ENCODE data around the gene DOCK3.
"Not testable (repeated sequence)": the region's sequence is repeated elsewhere in the genome, so short reads cannot be mapped to it uniquely, and the experiment has no call there.

Gene DOCK3

DNA sequence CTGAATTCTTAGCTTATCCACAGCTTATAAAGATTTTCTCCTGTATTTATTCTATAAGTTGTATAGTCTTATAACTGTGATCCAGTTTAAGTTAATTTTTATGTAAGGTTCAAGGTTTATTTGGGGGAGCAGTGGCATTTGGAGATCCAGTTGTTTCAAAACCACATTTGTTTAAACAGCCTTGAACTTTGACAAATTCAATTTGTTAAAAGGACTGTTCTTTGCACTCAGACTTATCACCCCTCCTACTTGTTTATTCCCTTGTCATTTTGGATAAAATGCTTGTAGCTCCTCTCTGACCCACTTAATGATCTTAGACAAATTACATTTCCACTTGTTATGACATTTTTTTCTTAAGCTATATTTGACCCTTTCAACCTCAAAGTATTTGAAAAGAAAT is 327.8 kb downstream of the DOCK3 start:
- no peak for DNase-seq

DNA sequence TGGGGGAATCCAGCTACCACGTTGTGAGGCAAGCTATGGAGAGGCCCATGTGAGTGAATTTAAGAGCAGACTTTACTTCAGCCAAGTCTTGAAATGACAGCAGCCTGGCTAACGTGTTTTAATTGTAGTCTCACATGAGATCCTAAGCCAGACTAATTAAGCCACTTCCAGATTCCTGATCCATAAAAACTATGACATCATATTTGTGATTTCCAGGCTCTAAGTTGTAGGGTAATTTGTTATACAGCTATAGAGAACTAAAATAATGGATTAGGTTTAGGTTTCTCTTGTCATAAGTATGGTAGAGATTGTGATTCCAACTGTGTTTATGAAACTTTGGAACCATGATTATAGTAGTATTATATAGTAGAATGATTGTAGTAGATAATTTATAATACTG is 329.5 kb downstream of the DOCK3 start:
- DNase-seq, result no peak

GRCh38 chr3:51024121-51024520 is 349.4 kb downstream of the DOCK3 start:
- DNase-seq, result no peak

DNA sequence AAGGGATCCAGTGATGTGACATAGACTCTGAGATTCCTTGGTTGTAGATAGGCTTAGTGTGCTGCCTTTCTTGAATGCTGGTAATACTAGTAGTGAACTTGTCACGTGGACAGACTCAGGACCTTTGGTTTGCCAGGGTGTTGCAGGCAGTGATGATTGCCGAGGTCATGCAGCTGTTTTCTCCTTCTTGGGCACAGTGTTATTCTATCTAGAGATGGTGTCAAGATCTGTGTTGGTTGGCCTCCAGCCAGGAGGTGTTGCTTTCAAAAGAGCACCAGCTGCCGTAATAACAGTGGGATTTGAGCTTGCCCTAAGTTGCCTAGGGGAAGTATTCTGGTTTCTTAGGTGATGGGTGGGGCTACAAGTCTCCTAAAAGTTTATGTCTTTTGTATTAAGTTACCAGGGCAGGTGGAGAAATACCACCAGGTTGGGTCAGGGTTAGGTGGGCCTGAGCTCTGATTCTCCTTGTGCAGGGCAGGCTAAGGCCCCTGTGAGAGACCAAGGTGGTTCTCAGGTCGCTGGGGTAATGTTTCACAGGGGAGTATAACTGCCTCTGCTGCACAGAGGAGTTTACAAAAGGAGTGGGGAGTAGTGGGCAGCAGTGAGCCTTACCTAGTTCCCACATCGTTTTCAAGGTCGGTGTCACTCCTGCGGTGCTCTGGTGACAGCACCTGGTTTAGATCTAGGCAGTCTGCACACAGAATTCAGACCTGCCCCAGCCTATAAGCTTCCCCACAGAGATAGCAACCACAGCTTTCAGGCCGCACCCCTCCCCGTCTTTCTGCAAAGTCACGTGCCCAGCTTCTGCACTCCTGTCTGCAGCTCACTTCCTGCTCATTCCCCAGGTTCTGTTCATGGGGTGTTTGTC is 350.3 kb downstream of the DOCK3 start:
- DNase-seq, result peak; percentile 4

DNA sequence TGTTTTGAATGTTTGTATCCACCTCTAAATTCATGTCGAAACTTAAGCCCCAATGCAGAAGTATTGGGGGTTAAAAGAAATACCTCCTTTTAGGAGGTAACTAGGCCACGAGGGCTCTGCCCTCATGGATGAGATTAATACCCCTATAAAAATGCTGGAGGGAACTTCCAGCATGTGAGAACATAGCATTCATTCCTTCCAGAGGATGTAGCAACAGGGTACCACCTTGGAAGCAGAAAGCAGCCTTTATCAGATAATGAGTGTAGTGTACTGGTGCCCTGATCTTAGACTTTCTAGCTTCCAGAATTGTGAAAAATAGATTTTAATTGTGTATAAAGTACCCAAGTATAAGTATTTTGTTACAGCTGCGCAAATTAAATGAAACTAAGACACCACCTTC is 356.9 kb downstream of the DOCK3 start:
- DNase-seq, result no peak

DNA sequence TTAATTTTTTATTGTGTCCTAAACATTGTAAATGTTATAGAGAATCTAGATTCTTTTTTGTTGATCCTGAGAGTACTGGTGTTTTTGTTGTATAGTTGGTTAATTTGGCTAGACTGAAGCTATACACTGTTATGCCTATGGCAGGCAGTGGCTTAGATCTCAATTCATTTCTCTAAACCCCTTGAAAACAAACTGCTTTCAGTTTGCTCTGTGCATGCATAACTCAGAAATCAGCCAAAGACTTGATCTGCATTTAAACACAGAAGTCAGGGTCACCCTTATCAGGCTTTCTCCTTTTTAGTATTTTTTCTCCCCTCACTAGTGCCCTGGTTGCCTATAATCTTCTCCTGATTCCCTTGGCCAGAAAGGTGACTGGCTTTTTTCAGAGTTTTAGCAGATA is 360.9 kb downstream of the DOCK3 start:
- DNase-seq, result no peak

- no peak for DNase-seq
These were observed 370.3 kb downstream of the DOCK3 start for GRCh38 chr3:51044982-51045381.

- no peak for DNase-seq
These were observed 377.8 kb downstream of the DOCK3 start for GRCh38 chr3:51052562-51052961.

- DNase-seq, result no peak
These were observed 382.4 kb downstream of the DOCK3 start for GRCh38 chr3:51057121-51057520.

- DNase-seq, result no peak
These were observed 388.3 kb downstream of the DOCK3 start for GRCh38 chr3:51063053-51063452.

- no peak for DNase-seq
These were observed 400.6 kb downstream of the DOCK3 start for GRCh38 chr3:51075221-51075775.

GRCh38 chr3:51082363-51082762 is 407.6 kb downstream of the DOCK3 start:
- no peak for DNase-seq

- DNase-seq, result no peak
These were observed 408.8 kb downstream of the DOCK3 start for GRCh38 chr3:51083490-51083889.

DNA sequence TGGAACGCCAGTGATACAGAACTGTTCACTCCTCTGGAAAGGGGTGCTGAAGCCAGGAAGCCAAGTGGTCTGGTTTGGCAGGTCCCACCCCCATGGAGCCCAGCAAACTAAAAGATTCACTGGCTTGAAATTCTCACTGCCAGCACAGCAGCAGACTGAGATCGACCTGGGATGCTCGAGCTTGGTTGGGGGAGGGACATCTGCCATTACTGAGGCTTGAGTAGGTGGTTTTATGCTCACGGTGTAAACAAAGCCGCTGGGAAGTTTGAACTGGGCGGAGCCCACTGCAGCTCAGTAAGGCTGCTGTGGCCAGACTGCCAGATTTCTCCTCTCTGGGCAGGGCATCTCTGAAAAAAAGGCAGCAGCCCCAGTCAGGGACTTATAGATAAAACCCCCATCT is 417.4 kb downstream of the DOCK3 start:
- not testable (repeated sequence) for DNase-seq

GRCh38 chr3:51094838-51095237 is 420.1 kb downstream of the DOCK3 start:
- DNase-seq, result not testable (repeated sequence)

- DNase-seq, result no peak
These were observed 425.2 kb downstream of the DOCK3 start for GRCh38 chr3:51099794-51100535.

- no peak for DNase-seq
These were observed 425.8 kb downstream of the DOCK3 start for GRCh38 chr3:51100536-51100851.

- DNase-seq, result no peak
These were observed 427.7 kb downstream of the DOCK3 start for GRCh38 chr3:51102396-51102795.

- DNase-seq, result no peak
These were observed 431.6 kb downstream of the DOCK3 start for GRCh38 chr3:51106242-51106876.

DNA sequence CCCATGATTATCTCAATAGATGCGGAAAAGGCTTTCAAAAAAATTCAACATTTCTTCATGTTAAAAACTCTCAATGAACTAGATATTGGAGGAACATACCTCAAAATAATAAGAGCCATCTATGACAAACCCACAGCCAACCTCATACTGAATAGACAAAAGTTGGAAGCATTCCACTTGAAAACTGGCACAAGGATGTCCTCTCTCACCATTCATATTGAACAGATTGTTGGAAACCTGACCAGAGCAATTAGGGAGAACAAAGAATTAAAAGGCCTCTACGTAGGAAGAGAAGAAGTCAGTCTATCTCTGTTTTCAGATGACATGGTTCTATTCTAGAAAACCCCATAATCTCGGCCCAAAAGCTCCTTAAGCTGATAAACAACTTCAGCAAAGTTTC is 435.9 kb downstream of the DOCK3 start:
- no peak for DNase-seq

- no peak for DNase-seq
These were observed 448.2 kb downstream of the DOCK3 start for GRCh38 chr3:51122944-51123343.

DNA sequence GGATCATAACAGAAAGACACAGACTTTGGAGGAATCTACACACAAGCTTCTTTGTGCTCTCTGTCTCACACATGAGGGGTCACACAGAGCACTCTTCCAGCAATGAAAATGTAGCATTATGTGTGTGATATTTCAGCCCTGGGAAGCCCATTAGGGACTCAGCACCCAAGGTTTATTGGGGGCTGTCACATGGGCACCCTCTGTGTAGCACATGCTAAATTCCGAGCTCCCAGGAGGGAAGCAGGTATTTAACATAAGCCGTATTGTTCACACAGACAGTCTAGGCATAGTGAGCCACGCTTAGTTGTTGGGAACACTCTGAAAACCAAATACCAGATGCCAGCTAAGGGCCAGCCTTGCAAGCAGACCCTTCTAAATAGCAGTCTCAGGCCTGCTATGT is 448.8 kb downstream of the DOCK3 start:
- no peak for DNase-seq

GRCh38 chr3:51131607-51132006 is 456.9 kb downstream of the DOCK3 start:
- not testable (repeated sequence) for DNase-seq

- no peak for DNase-seq
These were observed 463.0 kb downstream of the DOCK3 start for GRCh38 chr3:51137715-51138114.
